ENCODE measurements around the gene XKR7.

XKR7 gene

GRCh38 chr20:31979713-31980426 is 11.9 kb downstream of the XKR7 start:
- DNase-seq (ENCODE audit: low read depth, low spot score) = no peak

- DNase-seq (ENCODE audit: low read depth, low spot score) = no peak
These were observed 13.8 kb downstream of the XKR7 start for GRCh38 chr20:31981784-31982183.

- no peak for DNase-seq (ENCODE audit: low read depth, low spot score)
These were observed 17.1 kb downstream of the XKR7 start for GRCh38 chr20:31984981-31985471.

- no peak for DNase-seq (ENCODE audit: low read depth, low spot score)
These were observed 19.8 kb downstream of the XKR7 start for GRCh38 chr20:31987744-31988143.

GRCh38 chr20:31988430-31989015 is 20.6 kb downstream of the XKR7 start:
- DNase-seq (ENCODE audit: low read depth, low spot score) = no peak

GRCh38 chr20:31989030-31989645 is 21.2 kb downstream of the XKR7 start:
- no peak for DNase-seq (ENCODE audit: low read depth, low spot score)

GRCh38 chr20:31990641-31991338 is 22.8 kb downstream of the XKR7 start:
- no peak for DNase-seq (ENCODE audit: low read depth, low spot score)

- DNase-seq (ENCODE audit: low read depth, low spot score) = no peak
These were observed 23.4 kb downstream of the XKR7 start for GRCh38 chr20:31991339-31991705.

- no peak for DNase-seq (ENCODE audit: low read depth, low spot score)
These were observed 24.1 kb downstream of the XKR7 start for GRCh38 chr20:31992086-31992485.

- DNase-seq (ENCODE audit: low read depth, low spot score) = no peak
These were observed 29.0 kb downstream of the XKR7 start for GRCh38 chr20:31996996-31997395.

- DNase-seq (ENCODE audit: low read depth, low spot score) = no peak
These were observed 30.3 kb downstream of the XKR7 start for GRCh38 chr20:31998246-31998645.

- DNase-seq (ENCODE audit: low read depth, low spot score) = no peak
These were observed 35.4 kb downstream of the XKR7 start for GRCh38 chr20:32003325-32003724.

- no peak for DNase-seq (ENCODE audit: low read depth, low spot score)
These were observed 37.0 kb downstream of the XKR7 start for GRCh38 chr20:32004963-32005362.

GRCh38 chr20:32006053-32006452 is 38.1 kb downstream of the XKR7 start:
- no peak for DNase-seq (ENCODE audit: low read depth, low spot score)

GRCh38 chr20:32006841-32007786 is 39.2 kb downstream of the XKR7 start:
- no peak for DNase-seq (ENCODE audit: low read depth, low spot score)

GRCh38 chr20:32007787-32008616 is 40.1 kb downstream of the XKR7 start:
- no peak for DNase-seq (ENCODE audit: low read depth, low spot score)

- no peak for DNase-seq (ENCODE audit: low read depth, low spot score)
These were observed 41.6 kb downstream of the XKR7 start for GRCh38 chr20:32009564-32009963.

GRCh38 chr20:32010101-32010500 is 42.1 kb downstream of the XKR7 start, which contains the start of gene CCM2L:
CCM2L (plus strand) TSS chr20:32010438; CDS start chr20:32010455, 17 bp downstream.
- DNase-seq (ENCODE audit: low read depth, low spot score) = no peak

GRCh38 chr20:32010666-32011065 is 42.7 kb downstream of the XKR7 start:
- no peak for DNase-seq (ENCODE audit: low read depth, low spot score)

GRCh38 chr20:32012159-32012688 is 44.3 kb downstream of the XKR7 start:
- no peak for DNase-seq (ENCODE audit: low read depth, low spot score)
